ENCODE measurements around the gene GPC3. TPM values are rescaled to one million over a fixed set of nuclear protein-coding genes. Genes with fewer than 3 reads are reported as not detected.
"Not testable (repeated sequence)": the region's sequence is repeated elsewhere in the genome, so short reads cannot be mapped to it uniquely, and the experiment has no call there.

GPC3 gene
- polyA plus RNA-seq, 12 donors: 274 to 737 (median 386) TPM

GRCh38 chrX:133897593-133898163, 87.7 kb downstream of the GPC3 start:
- no peak for DNase-seq

GRCh38 chrX:133892337-133892736, 93.1 kb downstream of the GPC3 start:
- no peak for DNase-seq

- no peak for DNase-seq
Measured at GRCh38 chrX:133888984-133889383, 96.4 kb downstream of the GPC3 start.

GRCh38 chrX:133888084-133888483, 97.3 kb downstream of the GPC3 start:
- not testable (repeated sequence) for DNase-seq

GRCh38 chrX:133884430-133885394, 100.7 kb downstream of the GPC3 start:
- DNase-seq: no peak

GRCh38 chrX:133881893-133882292, 103.5 kb downstream of the GPC3 start:
- no peak for DNase-seq

GRCh38 chrX:133881007-133881406, 104.4 kb downstream of the GPC3 start:
- DNase-seq: no peak

- DNase-seq: no peak
Measured at GRCh38 chrX:133880032-133880443, 105.4 kb downstream of the GPC3 start.

- DNase-seq: no peak
Measured at GRCh38 chrX:133878710-133879109, 106.7 kb downstream of the GPC3 start.

GRCh38 chrX:133876646-133877045, 108.7 kb downstream of the GPC3 start:
- no peak for DNase-seq

GRCh38 chrX:133869270-133869669, 116.1 kb downstream of the GPC3 start:
- no peak for DNase-seq

GRCh38 chrX:133868682-133869081, 116.7 kb downstream of the GPC3 start:
- DNase-seq: no peak

GRCh38 chrX:133868250-133868649, 117.1 kb downstream of the GPC3 start:
- DNase-seq: no peak

GRCh38 chrX:133865761-133866471, 119.5 kb downstream of the GPC3 start:
- no peak for DNase-seq

GRCh38 chrX:133864236-133864635, 121.2 kb downstream of the GPC3 start:
- DNase-seq: no peak

- peak; percentile 50 for DNase-seq
Measured at GRCh38 chrX:133859860-133860259, 125.5 kb downstream of the GPC3 start.

GRCh38 chrX:133859336-133859735, 126.1 kb downstream of the GPC3 start:
- no peak for DNase-seq

GRCh38 chrX:133857640-133858269, 127.6 kb downstream of the GPC3 start:
- no peak for DNase-seq

GRCh38 chrX:133856819-133857218, 128.6 kb downstream of the GPC3 start:
- no peak for DNase-seq

- DNase-seq: no peak
Measured at GRCh38 chrX:133854290-133854689, 131.1 kb downstream of the GPC3 start.

- no peak for DNase-seq
Measured at GRCh38 chrX:133852837-133853356, 132.5 kb downstream of the GPC3 start.

- no peak for DNase-seq
Measured at GRCh38 chrX:133852401-133852800, 133.0 kb downstream of the GPC3 start.

All from muscle of arm (tissue), 12 donors.